PC-3 (cell line): ENCODE data around the gene FHL2. TPM values are rescaled to one million over a fixed set of nuclear protein-coding genes. Genes with fewer than 3 reads are reported as not detected.

Source experiments
- ATAC-seq: fragments of 200-7000 bp; cut with Tn5 transposase; 2 replicates; pipeline ENCODE4 v1.9.1; 2020; ENCODE audit warnings: mild to moderate bottlenecking, moderate library complexity
- BruUV-seq: library from RNA; stranded (reverse); fragments of 400-500 nt; replicated peaks from 2 replicates; lab custom pipeline; 2021; lab: Mats Ljungman, UMichigan
- CTCF ChIA-PET: fragments of 300-600 bp; sonication (Branson Sonifier 250); formaldehyde crosslinking; loops from one replicate; lab custom pipeline; 2022; ENCODE audit warnings: antibody characterized with exemption; lab: Charles Lee
- POLR2A ChIA-PET: fragments of 300-600 bp; sonication (Branson Sonifier 250); formaldehyde crosslinking; loops from one replicate; lab custom pipeline; 2022; ENCODE audit warnings: antibody characterized with exemption; ENCODE audit not compliant: unreplicated experiment; lab: Charles Lee
- DNase-seq: peaks from one replicate; pipeline ENCODE4 v3.0.0-alpha.2; 2015
- H2AFZ ChIP-seq: fragments of 300-600 bp; sonication (generic); 2 replicates; pipeline ENCODE4 v1.6.0; 2016; ENCODE audit warnings: antibody characterized with exemption, low read length
- H3F3A ChIP-seq: fragments of 300-600 bp; sonication (generic); one replicate; pipeline ENCODE4 v1.6.0; 2017; ENCODE audit warnings: antibody characterized with exemption, low read length, control low read depth, mild to moderate bottlenecking; ENCODE audit not compliant: unreplicated experiment
- H3K27ac ChIP-seq: fragments of 300-600 bp; sonication (generic); 2 replicates; pipeline ENCODE4 v1.5.1; 2016; ENCODE audit warnings: mild to moderate bottlenecking, low read length
- H3K27me3 ChIP-seq: fragments of 300-600 bp; sonication (generic); 2 replicates; pipeline ENCODE4 v1.6.1; 2016; ENCODE audit warnings: low read length, mixed read lengths
- H3K36me3 ChIP-seq: fragments of 300-600 bp; sonication (generic); 2 replicates; pipeline ENCODE4 v1.6.1; 2016; ENCODE audit warnings: low read depth, mixed run types, low read length, mixed read lengths
- H3K4me1 ChIP-seq: fragments of 300-600 bp; sonication (generic); 2 replicates; pipeline ENCODE4 v1.5.1; 2016; ENCODE audit warnings: low read length; ENCODE audit not compliant: insufficient read depth
- H3K4me2 ChIP-seq: fragments of 300-600 bp; sonication (generic); 2 replicates; pipeline ENCODE4 v1.6.0; 2016; ENCODE audit warnings: low read length
- H3K4me3 ChIP-seq: fragments of 300-600 bp; sonication (generic); 2 replicates; pipeline ENCODE4 v1.5.1; 2016; ENCODE audit warnings: mild to moderate bottlenecking, low read length, mixed read lengths
- H3K79me2 ChIP-seq: fragments of 300-600 bp; sonication (generic); 2 replicates; pipeline ENCODE4 v1.6.1; 2017; ENCODE audit warnings: low read length, mixed read lengths
- H3K9ac ChIP-seq: fragments of 300-600 bp; sonication (generic); 2 replicates; pipeline ENCODE4 v1.6.0; 2016; ENCODE audit warnings: mild to moderate bottlenecking, low read length
- H3K9me2 ChIP-seq: fragments of 300-600 bp; sonication (generic); replicated peaks from 2 replicates; pipeline ENCODE4 v1.6.1; 2016; ENCODE audit warnings: mixed run types, low read length, mixed read lengths
- H3K9me3 ChIP-seq: fragments of 300-600 bp; sonication (generic); 2 replicates; pipeline ENCODE4 v1.6.1; 2016; ENCODE audit warnings: low read length, mixed read lengths
- H4K20me1 ChIP-seq: fragments of 300-600 bp; sonication (generic); 2 replicates; pipeline ENCODE4 v1.6.1; 2016; ENCODE audit warnings: low read length, mixed read lengths
- CTCF ChIP-seq: fragments of 300-600 bp; sonication (generic); conservative IDR thresholded peaks from 2 replicates; pipeline ENCODE4 v1.5.1; 2017; ENCODE audit warnings: antibody characterized with exemption, low read depth, mild to moderate bottlenecking, low read length
- EZH2 ChIP-seq: fragments of 300-600 bp; sonication (generic); IDR thresholded peaks from one replicate; pipeline ENCODE4 v1.6.1; 2017; ENCODE audit warnings: antibody characterized with exemption, mild to moderate bottlenecking, low read length; ENCODE audit not compliant: unreplicated experiment
- EZH2phosphoT487 ChIP-seq: fragments of 300-600 bp; sonication (generic); IDR thresholded peaks from 2 replicates; pipeline ENCODE4 v1.6.1; 2018; ENCODE audit warnings: mild to moderate bottlenecking, antibody characterized with exemption, low read length, borderline replicate concordance
- intact Hi-C: fragments of 100-400 bp; cut with micrococcal nuclease; formaldehyde crosslinking; loops from 2 replicates; pipeline ENCODE4 v1.9.0; 2023
- total RNA-seq: library from RNA; depleted of rRNA; stranded (reverse); fragments of >200 nt; gene quantifications from 2 replicates; pipeline ENCODE4 v1.2.3, GENCODE V29; 2014

Gene FHL2
- total RNA-seq, 1 experiment from 2014 or later: 118 TPM

- no peaks in the 10 kb centered on the region for H3K9me3 ChIP-seq
- no peaks in the 10 kb centered on the region for H3F3A ChIP-seq
- H3K9me2 ChIP-seq: no peaks in the 10 kb centered on the region
- DNase-seq (no peak), ATAC-seq (no peak)
- BruUV-seq: no TSS peak
- POLR2A ChIA-PET: no interaction called here
- CTCF ChIA-PET: no interaction called here
- H3K9ac ChIP-seq: no peak overlapping the region
- no peak overlapping the region for H3K4me2 ChIP-seq
- H3K79me2 ChIP-seq: no peaks in the 10 kb centered on the region
- no peaks in the 10 kb centered on the region for H4K20me1 ChIP-seq
- H3K36me3 ChIP-seq: no peaks in the 10 kb centered on the region
- H3K27ac ChIP-seq: no peak overlapping the region
- H3K4me1 ChIP-seq: peaks cover 4% of the 10 kb centered on the region
- H2AFZ ChIP-seq: no peak overlapping the region
- intact Hi-C loops: no loop called here
- no peak overlapping the region for H3K4me3 ChIP-seq
- TF ChIP-seq CTCF (no peak), EZH2phosphoT487 (no peak), EZH2 (no peak)
- no peaks in the 10 kb centered on the region for H3K27me3 ChIP-seq
These were observed 40.3 kb upstream of the FHL2 start for GRCh38 chr2:105439141-105439540.

- CTCF ChIA-PET: no interaction called here
- intact Hi-C loops: no loop called here
- H3K4me2 ChIP-seq: no peak overlapping the region
These were observed 39.5 kb upstream of the FHL2 start for GRCh38 chr2:105438104-105438929.

More at GRCh38 chr2:105438104-105438929, 39.5 kb upstream of the FHL2 start:
- no TSS peak for BruUV-seq
- H3K4me3 ChIP-seq: no peak overlapping the region
- H3K27ac ChIP-seq: no peak overlapping the region
- no peak overlapping the region for H3K9ac ChIP-seq
- no peaks in the 10 kb centered on the region for H3K79me2 ChIP-seq
- H3K27me3 ChIP-seq: no peaks in the 10 kb centered on the region
- H3K4me1 ChIP-seq: no peaks in the 10 kb centered on the region
- DNase-seq: no peak
- H3K36me3 ChIP-seq: no peaks in the 10 kb centered on the region
- no peaks in the 10 kb centered on the region for H3F3A ChIP-seq
- H4K20me1 ChIP-seq: no peaks in the 10 kb centered on the region
- H3K9me2 ChIP-seq: no peaks in the 10 kb centered on the region
- no peak for ATAC-seq
- H2AFZ ChIP-seq: 0 out of 2 replicates have a peak overlapping the region, but pooled peaks have one; percentile 27
- no peak for TF ChIP-seq EZH2
- no peak for TF ChIP-seq EZH2phosphoT487
- no peak for TF ChIP-seq CTCF
- POLR2A ChIA-PET: no interaction called here
- H3K9me3 ChIP-seq: no peaks in the 10 kb centered on the region
